Left lung (tissue), 14 donors: ENCODE measurements around the gene EREG. TPM values are rescaled to one million over a fixed set of nuclear protein-coding genes. Genes with fewer than 3 reads are reported as not detected.
A peak's percentile ranks its signal among the peaks of the same experiment; 100 is the strongest.

Source experiments
- ATAC-seq: fragments of 200-7000 bp; cut with Tn5 transposase; one replicate; pipeline ENCODE4 v1.9.1; 2020; ENCODE audit warnings: moderate library complexity
- DNase-seq, 4 donors: peaks; one replicate each; pipeline ENCODE4 v3.0.0-alpha.2; 2013 to 2020
- H3K27ac ChIP-seq, 2 donors: fragments of 200-600 bp; sonication (generic) in 1 of 2; one replicate each; pipeline versions ENCODE4 v1.5.0 to v1.8.0; 2020 to 2021
- H3K27me3 ChIP-seq, 2 donors: fragments of 200-600 bp; sonication (generic) in 1 of 2; one replicate each; pipeline versions ENCODE4 v1.5.0 to v1.8.0; 2020 to 2021
- H3K36me3 ChIP-seq, 2 donors: fragments of 200-600 bp; sonication (generic) in 1 of 2; one replicate each; pipeline versions ENCODE4 v1.5.0 to v1.8.0; 2020 to 2021
- H3K4me1 ChIP-seq, 2 donors: fragments of 200-600 bp; one replicate each; pipeline ENCODE4 v1.8.0; 2021
- H3K4me3 ChIP-seq, 2 donors: fragments of 200-600 bp; sonication (generic) in 1 of 2; one replicate each; pipeline versions ENCODE4 v1.5.0 to v1.8.0; 2020 to 2021; ENCODE audit warnings: mild to moderate bottlenecking in 1 of 2
- H3K9me3 ChIP-seq, 2 donors: fragments of 200-600 bp; sonication (generic) in 1 of 2; one replicate each; pipeline versions ENCODE4 v1.5.0 to v1.8.0; 2020 to 2021
- CTCF ChIP-seq, 2 donors: fragments of 200-600 bp; sonication (generic) in 1 of 2; IDR thresholded peaks; one replicate each; pipeline versions ENCODE4 v1.5.0 to v1.8.0; 2021; ENCODE audit warnings: antibody characterized with exemption in 2 of 2
- intact Hi-C, 2 donors: fragments of 100-400 bp; cut with DNase I; formaldehyde crosslinking; loops; one replicate each; pipeline versions ENCODE4 v1.11.2 to v1.14.2; 2022
- long read RNA-seq, 12 donors: library from polyadenylated mRNA in 2 of 12; unstranded in 2 of 12; transcript quantifications; one replicate each; pipeline ENCODE4 v2.0.0 and lab custom pipeline, GENCODE V29; 2019 to 2026
- polyA plus RNA-seq, 6 donors: library from polyadenylated mRNA; unstranded; fragments of 120-200 nt; gene quantifications; one replicate each; pipeline ENCODE4 v1.2.1, GENCODE V29; 2013; ENCODE audit not compliant: insufficient read length in 6 of 6
- total RNA-seq, 2 donors: library from RNA; stranded (reverse); fragmentation: NEBNext Ultra II Directional; extraction: Animal tissue kit (Norgen Biotek cat#: 25700); gene quantifications; one replicate each; pipeline ENCODE4 v1.2.1, GENCODE V29; 2021
- donor health status: DM: no; HTN: yes; CAD: no.
- donor health status: DM: no; HTN: no; CAD: no.

The EREG gene
- total RNA-seq = 1 to 10 TPM in 1 of 2 donors, under 1 TPM in 1; 0.68 to 3.6 TPM
- polyA plus RNA-seq = under 1 TPM; 0.14 to 0.64 (median 0.21) TPM
- long read RNA-seq, donor 1 = 0 reads
- long read RNA-seq, donor 2 = 0 reads
- long read RNA-seq, donor 3 = 0 reads
- long read RNA-seq, donor 4 = 0 reads
- long read RNA-seq, donor 5 = 0 reads
- long read RNA-seq, donor 6 = 0 reads
- long read RNA-seq, donor 7 = 0 reads
- long read RNA-seq, donor 8 = 0 reads
- long read RNA-seq, donor 9 = 0 reads
- long read RNA-seq, donor 10 = 0 reads
- long read RNA-seq, donor 11 = 0 reads
- long read RNA-seq, donor 12 = 0 reads

GRCh38 chr4:74364652-74365491 lies at the start of gene EREG:
EREG (plus strand) TSS chr4:74365145; CDS start chr4:74365309, 164 bp downstream.
- Histone ChIP-seq H3K36me3 (no peaks in the 10 kb centered on the region), H3K4me1 (peaks cover 3 to 20% of the 10 kb centered on the region in 2 donors), H3K27me3 (peaks cover 15 to 26% of the 10 kb centered on the region in 2 donors), H3K4me3 (peak within 1 kb of the TSS; percentile 34 to 46), H3K27ac (no peak within 1 kb of the TSS), H3K9me3 (no peaks in the 10 kb centered on the region)
- intact Hi-C loops = no loop called here
- peak in 3 of 4 donors; percentile 12 to 91 (median 44) for DNase-seq
- no peak for TF ChIP-seq CTCF (IDR thresholded peaks at IDR 0.05)
- ATAC-seq = peak; percentile 76

GRCh38 chr4:74315376-74315775 lies 49.6 kb upstream of the EREG start:
- Histone ChIP-seq H3K36me3 (no peaks in the 10 kb centered on the region), H3K4me3 (no peak overlapping the region), H3K4me1 (peaks cover 0 to 2% of the 10 kb centered on the region in 2 donors), H3K27me3 (no peaks in the 10 kb centered on the region), H3K9me3 (no peaks in the 10 kb centered on the region), H3K27ac (no peak overlapping the region)
- no peak for TF ChIP-seq CTCF (IDR thresholded peaks at IDR 0.05)
- no peak for DNase-seq
- intact Hi-C loops = loop anchor here in 1 of 2 donors (10.0 kb wide), 1 partner anchor 121 kb away; no protein-coding TSS in a partner anchor
- ATAC-seq = no peak

GRCh38 chr4:74316397-74316796 lies 48.5 kb upstream of the EREG start:
- no peaks in the 10 kb centered on the region for H3K36me3 ChIP-seq
- no peaks in the 10 kb centered on the region for H3K9me3 ChIP-seq
- TF ChIP-seq CTCF (IDR thresholded peaks at IDR 0.05) = no peak
- intact Hi-C loops = loop anchor here in 1 of 2 donors (10.0 kb wide), 1 partner anchor 122 kb away; no protein-coding TSS in a partner anchor
- peaks cover 0 to 7% of the 10 kb centered on the region in 2 donors for H3K4me1 ChIP-seq
- DNase-seq = no peak
- no peak overlapping the region for H3K4me3 ChIP-seq
- H3K27ac ChIP-seq = no peak overlapping the region
- ATAC-seq = no peak
- H3K27me3 ChIP-seq = no peaks in the 10 kb centered on the region

- H3K27me3 ChIP-seq = no peaks in the 10 kb centered on the region
- TF ChIP-seq CTCF (IDR thresholded peaks at IDR 0.05) = no peak
- intact Hi-C loops = loop anchor here in 1 of 2 donors (10.0 kb wide), 1 partner anchor 123 kb away; no protein-coding TSS in a partner anchor
- no peak overlapping the region for H3K4me3 ChIP-seq
- no peaks in the 10 kb centered on the region for H3K36me3 ChIP-seq
- no peak for ATAC-seq
- peaks cover 0 to 7% of the 10 kb centered on the region in 2 donors for H3K4me1 ChIP-seq
- no peak for DNase-seq
- H3K27ac ChIP-seq = no peak overlapping the region
- H3K9me3 ChIP-seq = no peaks in the 10 kb centered on the region
Observed at GRCh38 chr4:74317616-74318246, 47.2 kb upstream of the EREG start.
